DMS 273 treated with DMSO at 0.1 percent for 48 hours (cell line): ENCODE measurements around the gene CBX3.
"Not testable (repeated sequence)": the region's sequence is repeated elsewhere in the genome, so short reads cannot be mapped to it uniquely, and the experiment has no call there.

ENCODE experiments used
- DNase-seq: peaks from one replicate; lab custom pipeline; 2025; lab: John Stamatoyannopoulos, UW

CBX3 gene

DNA sequence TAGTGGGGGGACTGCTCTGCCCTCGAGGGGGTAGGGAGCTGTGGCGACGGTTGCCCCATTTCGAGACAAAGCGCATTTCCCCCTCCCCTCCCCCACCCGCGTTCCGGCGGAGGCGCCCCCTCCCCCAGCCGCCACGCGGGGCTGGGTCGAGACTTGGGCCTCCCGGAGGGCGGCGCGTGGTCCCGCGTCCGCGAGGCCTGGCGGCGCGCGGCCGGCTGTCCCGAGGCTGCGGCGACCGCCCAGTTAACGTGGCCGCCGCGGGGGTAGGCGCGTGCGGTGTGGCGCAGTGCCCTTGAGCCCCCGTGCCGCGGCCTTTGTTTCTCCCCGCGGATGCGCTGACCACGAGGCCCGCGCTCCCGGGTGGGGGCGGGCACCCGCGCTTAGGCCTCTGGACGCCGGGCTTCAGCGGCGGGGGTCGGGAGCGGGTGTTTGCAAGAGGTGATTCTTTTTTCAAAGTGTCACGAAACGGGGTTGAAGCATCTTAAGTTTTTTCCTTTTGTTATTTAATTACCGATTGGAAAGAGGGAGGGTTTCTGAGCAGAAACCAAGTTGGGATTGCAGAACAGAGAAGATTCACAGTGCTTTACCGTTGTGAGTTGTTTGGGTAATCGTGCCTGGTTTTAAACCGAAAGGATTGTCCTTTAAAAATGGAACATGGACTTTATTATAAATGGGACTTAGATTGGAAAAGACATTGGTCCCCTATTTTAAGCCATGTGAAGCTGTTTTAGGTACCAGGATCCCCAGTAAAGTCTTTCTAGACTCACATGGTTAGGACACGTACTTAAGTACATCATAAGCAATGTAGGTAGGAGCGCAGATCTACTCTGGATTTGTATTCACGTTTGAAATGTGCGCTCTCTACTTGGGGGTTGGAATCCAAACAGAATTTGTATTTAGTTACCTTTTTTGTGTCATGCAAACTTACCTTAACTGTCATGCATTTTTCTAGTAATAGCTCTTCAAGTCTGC lies 760 bp downstream of the CBX3 start:
- DNase-seq: no peak

GRCh38 chr7:26203016-26203415 lies 1.5 kb downstream of the CBX3 start:
- no peak for DNase-seq

DNA sequence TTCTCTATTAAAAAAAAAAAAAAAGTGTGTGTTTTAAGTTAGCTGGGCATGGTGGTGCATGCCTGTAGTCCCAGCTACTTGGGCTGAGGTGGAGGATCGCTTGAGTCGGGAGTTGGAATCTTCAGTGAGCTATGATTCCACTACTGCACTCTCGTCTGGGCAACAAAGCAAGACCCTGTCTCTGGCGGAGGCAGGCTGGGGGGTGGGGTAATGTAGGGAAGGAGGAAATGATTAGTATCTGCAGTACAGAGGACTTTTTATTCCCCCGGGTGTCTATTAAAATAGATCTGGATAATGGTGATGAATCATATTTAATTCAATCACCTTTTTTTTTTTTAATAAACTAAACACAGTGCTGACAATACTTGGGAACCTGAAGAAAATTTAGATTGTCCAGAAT lies 6.5 kb downstream of the CBX3 start:
- no peak for DNase-seq

DNA sequence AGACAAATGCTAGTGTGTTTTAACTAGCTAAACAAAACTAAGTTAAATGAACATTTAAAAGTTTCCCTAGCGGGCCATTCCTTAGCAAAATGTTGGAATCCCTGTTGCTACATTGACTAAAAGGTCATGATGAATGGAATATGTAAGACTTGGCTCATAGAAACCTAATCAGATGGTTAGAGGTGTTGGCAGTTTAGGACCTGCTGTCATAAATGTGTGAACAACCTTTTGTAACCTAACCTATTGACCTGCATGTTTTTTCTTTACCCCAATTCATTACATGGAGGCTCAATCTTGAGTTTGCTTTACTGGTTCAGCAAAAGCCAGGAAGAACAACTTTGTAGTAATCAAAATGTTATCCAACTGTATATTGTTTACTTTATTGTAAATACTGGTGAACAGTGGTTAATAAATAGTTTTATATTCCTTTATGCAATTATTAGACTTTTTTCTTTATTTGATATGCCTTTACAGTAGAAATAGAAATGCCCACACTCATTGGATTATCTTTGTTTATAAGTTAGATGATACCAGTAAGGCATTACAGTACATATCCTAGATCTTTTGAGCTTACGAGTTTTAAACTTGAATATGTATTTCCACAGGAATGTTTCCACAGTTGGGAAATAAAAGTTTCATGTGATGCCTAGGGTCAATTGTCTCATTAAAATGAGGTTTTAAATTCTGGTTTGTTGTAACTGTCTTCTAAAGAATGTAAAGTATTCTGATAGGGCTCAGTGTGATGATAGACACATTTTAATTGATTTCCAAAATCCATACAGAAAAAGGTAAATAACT lies 11.6 kb downstream of the CBX3 start:
- DNase-seq: no peak

- DNase-seq: no peak
Measured at GRCh38 chr7:26213807-26214515, 12.4 kb downstream of the CBX3 start.

- no peak for DNase-seq
Measured at GRCh38 chr7:26216049-26216448, 14.5 kb downstream of the CBX3 start.

DNA sequence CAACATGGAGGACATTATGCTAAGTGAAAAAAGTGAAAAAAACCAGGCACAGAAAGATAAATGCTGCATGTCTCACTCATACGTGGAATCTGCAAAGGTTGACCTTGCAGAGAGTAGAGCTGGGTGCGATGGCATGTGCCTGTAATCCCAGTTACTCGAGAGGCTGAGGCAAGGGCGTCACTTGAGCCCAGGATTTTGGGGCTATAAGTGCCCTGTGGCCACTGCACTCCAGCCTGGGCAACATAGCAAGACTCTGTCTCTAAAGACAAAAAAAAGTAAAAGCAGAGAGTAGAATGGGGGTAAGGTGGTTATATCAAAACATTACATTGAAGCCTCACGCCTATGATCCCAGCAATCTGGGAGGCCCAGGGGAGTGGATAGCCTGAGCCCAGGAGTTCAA lies 22.8 kb downstream of the CBX3 start:
- DNase-seq: no peak

DNA sequence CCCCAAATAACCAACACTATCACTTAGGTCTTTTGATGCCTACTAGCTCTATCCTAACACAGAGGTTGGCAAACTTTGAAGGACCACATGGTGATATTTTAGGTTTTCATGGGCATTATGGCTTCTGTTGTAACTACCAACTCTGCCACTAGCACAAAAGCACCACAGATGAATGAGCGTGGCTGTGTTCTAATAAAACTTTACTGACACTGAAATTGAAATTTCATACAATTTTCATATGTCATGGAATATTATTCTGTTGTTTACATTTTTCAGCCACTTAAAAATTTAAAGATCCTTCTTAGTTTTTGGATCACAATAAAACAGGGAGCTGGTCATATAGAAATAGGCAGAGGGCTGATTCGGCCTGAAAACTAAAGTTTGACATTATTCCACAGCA lies 26.4 kb downstream of the CBX3 start:
- no peak for DNase-seq

DNA sequence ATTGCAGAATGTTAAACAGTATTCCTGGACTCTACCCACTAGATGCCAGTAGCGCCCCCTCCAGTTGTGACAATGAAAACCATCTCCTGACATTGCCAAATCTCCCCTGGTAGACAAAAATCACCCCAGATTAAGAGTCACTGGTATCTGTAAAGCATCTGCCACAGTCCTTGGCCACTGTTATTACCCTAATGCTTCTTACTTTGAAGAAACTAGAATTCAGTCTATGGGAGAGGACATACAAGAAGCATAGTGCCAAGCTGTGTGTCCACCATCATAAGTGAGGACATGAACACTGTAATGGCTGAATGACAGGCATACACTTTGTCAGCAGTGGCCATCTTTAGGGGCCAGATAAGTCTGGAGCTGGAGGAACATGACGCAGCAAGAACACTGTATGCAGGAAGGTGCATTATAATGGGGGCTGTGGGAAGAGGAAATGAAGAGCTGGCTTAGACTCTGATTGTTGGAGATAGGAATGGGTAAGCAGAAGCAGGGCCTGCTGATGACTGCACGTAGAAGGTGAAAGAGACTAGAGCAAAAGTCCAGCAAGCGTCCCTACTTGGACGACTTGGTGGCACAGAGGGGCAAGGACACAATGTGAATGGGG lies 32.5 kb downstream of the CBX3 start:
- DNase-seq: no peak

GRCh38 chr7:26237035-26237807 lies 35.7 kb downstream of the CBX3 start:
- DNase-seq: no peak

DNA sequence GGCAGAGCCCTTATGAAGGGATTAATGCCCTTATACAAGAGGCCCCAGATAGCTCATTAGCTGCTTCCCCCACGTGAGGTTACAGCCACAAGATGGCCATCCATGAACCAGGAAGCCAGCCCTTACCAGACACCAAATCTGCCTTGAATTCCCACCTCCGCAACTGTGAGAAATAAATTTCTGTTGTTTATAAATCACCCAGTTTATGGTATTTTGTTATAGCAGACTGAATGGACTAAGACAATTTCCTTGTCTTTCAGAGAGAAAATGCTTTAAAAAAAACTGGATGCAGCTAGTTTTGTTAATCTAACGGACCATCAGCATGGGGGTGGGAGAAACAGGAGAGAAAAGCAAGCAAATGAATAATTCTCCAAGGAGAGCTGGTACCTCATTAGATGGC lies 36.5 kb downstream of the CBX3 start:
- DNase-seq: no peak

GRCh38 chr7:26245150-26245549 lies 43.6 kb downstream of the CBX3 start:
- DNase-seq: no peak

- DNase-seq: no peak
Measured at GRCh38 chr7:26250239-26250638, 48.7 kb downstream of the CBX3 start.

DNA sequence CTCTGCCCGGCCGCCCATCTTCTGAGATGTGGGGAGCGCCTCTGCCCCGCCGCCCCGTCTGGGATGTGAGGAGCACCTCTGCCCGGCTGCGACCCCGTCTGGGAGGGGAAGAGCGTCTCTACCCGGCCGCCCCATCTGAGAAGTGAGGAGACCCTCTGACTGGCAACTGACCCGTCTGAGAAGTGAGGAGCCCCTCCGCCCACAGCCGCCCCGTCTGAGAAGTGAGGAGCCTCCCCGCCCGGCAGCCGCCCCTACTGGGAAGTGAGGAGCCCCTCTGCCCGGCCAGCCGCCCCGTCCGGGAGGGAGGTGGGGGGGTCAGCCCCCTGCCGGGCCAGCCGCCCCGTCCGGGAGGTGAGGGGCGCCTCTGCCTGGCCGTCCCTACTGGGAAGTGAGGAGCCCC lies 60.3 kb downstream of the CBX3 start:
- not testable (repeated sequence) for DNase-seq
